T-helper 2 cell treated with Interferon-gamma antibody and Interleukin-4, amounts not matched to agents 5 μg/mL and 100 μg/mL, for 36 hours (primary cell): ENCODE results near the gene FOXP1.
"Not testable (repeated sequence)": the region's sequence is repeated elsewhere in the genome, so short reads cannot be mapped to it uniquely, and the experiment has no call there.

Source experiments
- DNase-seq: peaks from one replicate; pipeline ENCODE4 v3.0.0; 2021; ENCODE audit warnings: low spot score
- H3K27ac Mint-ChIP-seq: one replicate; pipeline ENCODE4 v1.8.0; 2021; ENCODE audit warnings: mild to moderate bottlenecking, mixed read lengths
- H3K27me3 Mint-ChIP-seq: one replicate; pipeline ENCODE4 v1.8.0; 2021; ENCODE audit warnings: low read depth, mixed read lengths
- H3K36me3 Mint-ChIP-seq: one replicate; pipeline ENCODE4 v1.8.0; 2021; ENCODE audit warnings: low read depth, mixed read lengths
- H3K4me1 Mint-ChIP-seq: one replicate; pipeline ENCODE4 v1.8.0; 2021; ENCODE audit warnings: low read depth, mixed read lengths
- H3K4me3 Mint-ChIP-seq: one replicate; pipeline ENCODE4 v1.8.0; 2022; ENCODE audit warnings: mild to moderate bottlenecking, moderate library complexity, mixed read lengths
- H3K9me3 Mint-ChIP-seq: one replicate; pipeline ENCODE4 v1.8.0; 2021; ENCODE audit warnings: mixed read lengths

Gene FOXP1

GRCh38 chr3:71325715-71326114 is 257.8 kb downstream of the FOXP1 start:
- H3K9me3 Mint-ChIP-seq: peaks cover 6% of the 10 kb centered on the region
- no peak overlapping the region for H3K27ac Mint-ChIP-seq
- no peaks in the 10 kb centered on the region for H3K27me3 Mint-ChIP-seq
- no peak overlapping the region for H3K4me3 Mint-ChIP-seq
- no peak for DNase-seq
- H3K36me3 Mint-ChIP-seq: peaks cover 18% of the 10 kb centered on the region
- H3K4me1 Mint-ChIP-seq: peaks cover 1% of the 10 kb centered on the region

GRCh38 chr3:71324224-71324623 is 259.3 kb downstream of the FOXP1 start:
- not testable (repeated sequence) for H3K27ac Mint-ChIP-seq, H3K4me3 Mint-ChIP-seq, H3K4me1 Mint-ChIP-seq, H3K27me3 Mint-ChIP-seq, H3K9me3 Mint-ChIP-seq, H3K36me3 Mint-ChIP-seq, DNase-seq

- Mint-ChIP-seq H3K27ac (no peak overlapping the region), H3K36me3 (peaks cover 7% of the 10 kb centered on the region), H3K4me3 (no peak overlapping the region), H3K4me1 (peaks cover 1% of the 10 kb centered on the region), H3K9me3 (no peaks in the 10 kb centered on the region), H3K27me3 (no peaks in the 10 kb centered on the region)
- DNase-seq: no peak
These were observed 260.0 kb downstream of the FOXP1 start for GRCh38 chr3:71323558-71323957.

- H3K36me3 Mint-ChIP-seq: peaks cover 3% of the 10 kb centered on the region
- H3K27me3 Mint-ChIP-seq: no peaks in the 10 kb centered on the region
- no peak overlapping the region for H3K4me3 Mint-ChIP-seq
- DNase-seq: no peak
- no peaks in the 10 kb centered on the region for H3K9me3 Mint-ChIP-seq
- H3K4me1 Mint-ChIP-seq: peaks cover 5% of the 10 kb centered on the region
- H3K27ac Mint-ChIP-seq: no peak overlapping the region
These were observed 261.4 kb downstream of the FOXP1 start for GRCh38 chr3:71322154-71322553.

GRCh38 chr3:71319771-71320170 is 263.8 kb downstream of the FOXP1 start:
- Mint-ChIP-seq H3K27me3 (no peaks in the 10 kb centered on the region), H3K4me3 (no peak overlapping the region), H3K27ac (no peak overlapping the region), H3K36me3 (peaks cover 3% of the 10 kb centered on the region), H3K9me3 (no peaks in the 10 kb centered on the region), H3K4me1 (peaks cover 5% of the 10 kb centered on the region)
- DNase-seq: no peak

GRCh38 chr3:71318458-71318827 is 265.1 kb downstream of the FOXP1 start:
- H3K27ac Mint-ChIP-seq: no peak overlapping the region
- H3K4me1 Mint-ChIP-seq: peaks cover 5% of the 10 kb centered on the region
- H3K9me3 Mint-ChIP-seq: no peaks in the 10 kb centered on the region
- peaks cover 3% of the 10 kb centered on the region for H3K36me3 Mint-ChIP-seq
- DNase-seq: no peak
- no peaks in the 10 kb centered on the region for H3K27me3 Mint-ChIP-seq
- H3K4me3 Mint-ChIP-seq: no peak overlapping the region

- Mint-ChIP-seq H3K27ac (no peak overlapping the region), H3K9me3 (no peaks in the 10 kb centered on the region), H3K27me3 (no peaks in the 10 kb centered on the region), H3K4me3 (no peak overlapping the region), H3K36me3 (peaks cover 3% of the 10 kb centered on the region), H3K4me1 (peaks cover 5% of the 10 kb centered on the region)
- no peak for DNase-seq
These were observed 265.6 kb downstream of the FOXP1 start for GRCh38 chr3:71317749-71318457.

GRCh38 chr3:71317140-71317539 is 266.4 kb downstream of the FOXP1 start:
- Mint-ChIP-seq H3K36me3 (peaks cover 3% of the 10 kb centered on the region), H3K27me3 (no peaks in the 10 kb centered on the region), H3K9me3 (no peaks in the 10 kb centered on the region), H3K27ac (no peak overlapping the region), H3K4me3 (no peak overlapping the region), H3K4me1 (peaks cover 5% of the 10 kb centered on the region)
- DNase-seq: no peak

GRCh38 chr3:71316066-71316777 is 267.3 kb downstream of the FOXP1 start:
- Mint-ChIP-seq H3K27ac (no peak overlapping the region), H3K36me3 (no peaks in the 10 kb centered on the region), H3K4me1 (peaks cover 7% of the 10 kb centered on the region), H3K27me3 (no peaks in the 10 kb centered on the region), H3K4me3 (no peak overlapping the region), H3K9me3 (no peaks in the 10 kb centered on the region)
- no peak for DNase-seq

- peaks cover 8% of the 10 kb centered on the region for H3K4me1 Mint-ChIP-seq
- peaks cover 1% of the 10 kb centered on the region for H3K36me3 Mint-ChIP-seq
- no peaks in the 10 kb centered on the region for H3K9me3 Mint-ChIP-seq
- H3K27ac Mint-ChIP-seq: no peak overlapping the region
- no peaks in the 10 kb centered on the region for H3K27me3 Mint-ChIP-seq
- H3K4me3 Mint-ChIP-seq: no peak overlapping the region
- no peak for DNase-seq
These were observed 268.1 kb downstream of the FOXP1 start for GRCh38 chr3:71315431-71315830.

GRCh38 chr3:71313844-71314243 is 269.7 kb downstream of the FOXP1 start:
- H3K27ac Mint-ChIP-seq: no peak overlapping the region
- no peak overlapping the region for H3K4me3 Mint-ChIP-seq
- no peak for DNase-seq
- H3K36me3 Mint-ChIP-seq: peaks cover 1% of the 10 kb centered on the region
- H3K27me3 Mint-ChIP-seq: no peaks in the 10 kb centered on the region
- H3K9me3 Mint-ChIP-seq: no peaks in the 10 kb centered on the region
- H3K4me1 Mint-ChIP-seq: peaks cover 22% of the 10 kb centered on the region

GRCh38 chr3:71312461-71312860 is 271.1 kb downstream of the FOXP1 start:
- Mint-ChIP-seq H3K27me3 (no peaks in the 10 kb centered on the region), H3K4me3 (no peak overlapping the region), H3K27ac (peak overlapping the region; percentile 41), H3K9me3 (no peaks in the 10 kb centered on the region), H3K4me1 (peaks cover 30% of the 10 kb centered on the region), H3K36me3 (peaks cover 1% of the 10 kb centered on the region)
- no peak for DNase-seq

- Mint-ChIP-seq H3K27ac (no peak overlapping the region), H3K36me3 (peaks cover 1% of the 10 kb centered on the region), H3K27me3 (no peaks in the 10 kb centered on the region), H3K9me3 (no peaks in the 10 kb centered on the region), H3K4me1 (peaks cover 33% of the 10 kb centered on the region), H3K4me3 (no peak overlapping the region)
- no peak for DNase-seq
These were observed 271.9 kb downstream of the FOXP1 start for GRCh38 chr3:71311661-71312046.

- no peak overlapping the region for H3K4me3 Mint-ChIP-seq
- H3K27me3 Mint-ChIP-seq: no peaks in the 10 kb centered on the region
- H3K27ac Mint-ChIP-seq: no peak overlapping the region
- no peaks in the 10 kb centered on the region for H3K9me3 Mint-ChIP-seq
- no peak for DNase-seq
- peaks cover 36% of the 10 kb centered on the region for H3K4me1 Mint-ChIP-seq
- H3K36me3 Mint-ChIP-seq: peaks cover 1% of the 10 kb centered on the region
These were observed 272.4 kb downstream of the FOXP1 start for GRCh38 chr3:71310980-71311660.
